WI38 (cell line): ENCODE measurements around the gene MAN2A1.

Source experiments
- H3K4me3 ChIP-seq: 2 replicates; pipeline ENCODE4 v1.5.1; 2011; ENCODE audit warnings: low read depth, mild to moderate bottlenecking, control low read depth, low read length
- CTCF ChIP-seq: IDR thresholded peaks from 2 replicates; pipeline ENCODE4 v1.5.1; 2012; ENCODE audit warnings: low read depth, mild to moderate bottlenecking, control low read depth, low read length

MAN2A1 gene

GRCh38 chr5:109874108-109874507 lies 184.4 kb downstream of the MAN2A1 start:
- TF ChIP-seq CTCF: no peak
- no peak overlapping the region for H3K4me3 ChIP-seq

GRCh38 chr5:109876030-109876725 lies 186.5 kb downstream of the MAN2A1 start:
- H3K4me3 ChIP-seq: no peak overlapping the region
- no peak for TF ChIP-seq CTCF

GRCh38 chr5:109876941-109877669 lies 187.4 kb downstream of the MAN2A1 start:
- no peak overlapping the region for H3K4me3 ChIP-seq
- no peak for TF ChIP-seq CTCF

GRCh38 chr5:109877670-109878045 lies 187.9 kb downstream of the MAN2A1 start:
- TF ChIP-seq CTCF: no peak
- no peak overlapping the region for H3K4me3 ChIP-seq

- H3K4me3 ChIP-seq: no peak overlapping the region
- TF ChIP-seq CTCF: no peak
Observed at GRCh38 chr5:109878887-109879286, 189.2 kb downstream of the MAN2A1 start.

GRCh38 chr5:109880907-109881685 lies 191.4 kb downstream of the MAN2A1 start:
- TF ChIP-seq CTCF: no peak
- H3K4me3 ChIP-seq: no peak overlapping the region

GRCh38 chr5:109882546-109882945 lies 192.8 kb downstream of the MAN2A1 start:
- no peak overlapping the region for H3K4me3 ChIP-seq
- TF ChIP-seq CTCF: no peak
